ENCODE measurements around the gene AFF3.

- TF ChIP-seq, protein P1, sequence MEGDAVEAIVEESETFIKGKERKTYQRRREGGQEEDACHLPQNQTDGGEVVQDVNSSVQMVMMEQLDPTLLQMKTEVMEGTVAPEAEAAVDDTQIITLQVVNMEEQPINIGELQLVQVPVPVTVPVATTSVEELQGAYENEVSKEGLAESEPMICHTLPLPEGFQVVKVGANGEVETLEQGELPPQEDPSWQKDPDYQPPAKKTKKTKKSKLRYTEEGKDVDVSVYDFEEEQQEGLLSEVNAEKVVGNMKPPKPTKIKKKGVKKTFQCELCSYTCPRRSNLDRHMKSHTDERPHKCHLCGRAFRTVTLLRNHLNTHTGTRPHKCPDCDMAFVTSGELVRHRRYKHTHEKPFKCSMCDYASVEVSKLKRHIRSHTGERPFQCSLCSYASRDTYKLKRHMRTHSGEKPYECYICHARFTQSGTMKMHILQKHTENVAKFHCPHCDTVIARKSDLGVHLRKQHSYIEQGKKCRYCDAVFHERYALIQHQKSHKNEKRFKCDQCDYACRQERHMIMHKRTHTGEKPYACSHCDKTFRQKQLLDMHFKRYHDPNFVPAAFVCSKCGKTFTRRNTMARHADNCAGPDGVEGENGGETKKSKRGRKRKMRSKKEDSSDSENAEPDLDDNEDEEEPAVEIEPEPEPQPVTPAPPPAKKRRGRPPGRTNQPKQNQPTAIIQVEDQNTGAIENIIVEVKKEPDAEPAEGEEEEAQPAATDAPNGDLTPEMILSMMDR (IDR thresholded peaks at IDR 0.05; ENCODE audit: low read length) = no peak
- TF ChIP-seq EZH2 (IDR thresholded peaks at IDR 0.05; ENCODE audit: borderline replicate concordance, low read length) = no peak
These were observed 496.4 kb downstream of the AFF3 start for GRCh38 chr2:99645960-99646359.

Measured in OCI-LY1 (cell line).